KMS-11 (cell line): ENCODE data around the gene STIMATE.
A peak's percentile ranks its signal among the peaks of the same experiment; 100 is the strongest.

Experiments used
- H2AFZ ChIP-seq: fragments of 200-600 bp; sonication (generic); 2 replicates; pipeline ENCODE4 v1.6.1; 2016; ENCODE audit warnings: antibody characterized with exemption, mixed run types, low read depth
- H3K27ac ChIP-seq: fragments of 200-600 bp; sonication (generic); 2 replicates; pipeline ENCODE4 v1.6.1; 2016; ENCODE audit warnings: mild to moderate bottlenecking, mixed run types
- H3K27me3 ChIP-seq: fragments of 200-600 bp; sonication (generic); 2 replicates; pipeline ENCODE4 v1.6.1; 2017; ENCODE audit warnings: mild to moderate bottlenecking, low read depth, mixed run types, moderate library complexity; ENCODE audit not compliant: insufficient read depth
- H3K36me3 ChIP-seq: fragments of 200-600 bp; sonication (generic); 2 replicates; pipeline ENCODE4 v1.6.1; 2017; ENCODE audit warnings: mild to moderate bottlenecking, mixed run types; ENCODE audit not compliant: insufficient read depth
- H3K4me1 ChIP-seq: fragments of 200-600 bp; sonication (generic); 2 replicates; pipeline ENCODE4 v1.6.1; 2016; ENCODE audit warnings: mild to moderate bottlenecking, low read depth, mixed run types; ENCODE audit not compliant: poor library complexity, severe bottlenecking
- H3K4me2 ChIP-seq: fragments of 200-600 bp; sonication (generic); 2 replicates; pipeline ENCODE4 v1.7.0; 2016; ENCODE audit warnings: mild to moderate bottlenecking, mixed run types
- H3K4me3 ChIP-seq: fragments of 200-600 bp; sonication (generic); IDR thresholded peaks from 2 replicates; pipeline ENCODE4 v1.6.1; 2017; ENCODE audit warnings: low read depth, low read length, mixed read lengths; ENCODE audit not compliant: insufficient read depth
- H3K79me2 ChIP-seq: fragments of 200-600 bp; sonication (generic); 2 replicates; pipeline ENCODE4 v1.6.1; 2016; ENCODE audit warnings: low read depth, mixed run types; ENCODE audit not compliant: insufficient read depth
- H3K9ac ChIP-seq: fragments of 200-600 bp; sonication (generic); 2 replicates; pipeline ENCODE4 v1.6.1; 2016; ENCODE audit warnings: mild to moderate bottlenecking, mixed run types
- H4K20me1 ChIP-seq: fragments of 200-600 bp; sonication (generic); 2 replicates; pipeline ENCODE4 v1.6.1; 2016; ENCODE audit warnings: mild to moderate bottlenecking, mixed run types; ENCODE audit not compliant: insufficient read depth
- CTCF ChIP-seq: fragments of 200-600 bp; sonication (generic); conservative IDR thresholded peaks from 2 replicates; pipeline ENCODE4 v1.6.1; 2017; ENCODE audit warnings: low read depth, mild to moderate bottlenecking, antibody characterized with exemption, low read length, moderate library complexity, mixed read lengths

Gene STIMATE

GRCh38 chr3:52856666-52857065, 40.7 kb downstream of the STIMATE start:
- TF ChIP-seq CTCF, result no peak

GRCh38 chr3:52854013-52854412, 43.3 kb downstream of the STIMATE start:
- H3K9ac ChIP-seq, result no peak overlapping the region
- H3K36me3 ChIP-seq, result no peaks in the 10 kb centered on the region
- no peak overlapping the region for H3K4me3 ChIP-seq
- H3K4me1 ChIP-seq, result no peaks in the 10 kb centered on the region
- TF ChIP-seq CTCF, result no peak
- H3K79me2 ChIP-seq, result no peaks in the 10 kb centered on the region
- no peak overlapping the region for H3K27ac ChIP-seq
- H4K20me1 ChIP-seq, result no peaks in the 10 kb centered on the region
- H3K4me2 ChIP-seq, result no peak overlapping the region
- H2AFZ ChIP-seq, result no peak overlapping the region
- H3K27me3 ChIP-seq, result no peaks in the 10 kb centered on the region

More at GRCh38 chr3:52856666-52857065, 40.7 kb downstream of the STIMATE start:
- no peak overlapping the region for H3K4me3 ChIP-seq
- H3K36me3 ChIP-seq, result no peaks in the 10 kb centered on the region
- H3K79me2 ChIP-seq, result no peaks in the 10 kb centered on the region
- H4K20me1 ChIP-seq, result no peaks in the 10 kb centered on the region
- no peak overlapping the region for H3K9ac ChIP-seq
- no peaks in the 10 kb centered on the region for H3K27me3 ChIP-seq
- no peaks in the 10 kb centered on the region for H3K4me1 ChIP-seq
- H2AFZ ChIP-seq, result no peak overlapping the region
- H3K27ac ChIP-seq, result no peak overlapping the region
- no peak overlapping the region for H3K4me2 ChIP-seq

- H3K9ac ChIP-seq, result no peak overlapping the region
Measured at GRCh38 chr3:52852419-52852818, 44.9 kb downstream of the STIMATE start.

GRCh38 chr3:52851348-52851747, 46.0 kb downstream of the STIMATE start:
- H3K9ac ChIP-seq, result no peak overlapping the region
- no peak overlapping the region for H3K4me3 ChIP-seq
- H3K4me2 ChIP-seq, result no peak overlapping the region
- peak; percentile 56 for TF ChIP-seq CTCF
- no peaks in the 10 kb centered on the region for H3K27me3 ChIP-seq
- no peaks in the 10 kb centered on the region for H3K79me2 ChIP-seq
- H2AFZ ChIP-seq, result no peak overlapping the region
- no peak overlapping the region for H3K27ac ChIP-seq
- H3K36me3 ChIP-seq, result no peaks in the 10 kb centered on the region
- H3K4me1 ChIP-seq, result no peaks in the 10 kb centered on the region
- no peaks in the 10 kb centered on the region for H4K20me1 ChIP-seq

More at GRCh38 chr3:52852419-52852818, 44.9 kb downstream of the STIMATE start:
- Histone ChIP-seq H2AFZ (no peak overlapping the region), H3K27me3 (no peaks in the 10 kb centered on the region), H3K27ac (no peak overlapping the region), H3K4me2 (no peak overlapping the region), H4K20me1 (no peaks in the 10 kb centered on the region), H3K79me2 (no peaks in the 10 kb centered on the region), H3K36me3 (no peaks in the 10 kb centered on the region), H3K4me1 (no peaks in the 10 kb centered on the region), H3K4me3 (no peak overlapping the region)
- no peak for TF ChIP-seq CTCF
